ENCODE data around the gene NUP214.
"Not testable (repeated sequence)": the region's sequence is repeated elsewhere in the genome, so short reads cannot be mapped to it uniquely, and the experiment has no call there.

Gene NUP214

GRCh38 chr9:131096269-131097125 is 28.9 kb upstream of the NUP214 start, which contains the start of gene AIF1L:
Gene AIF1L (plus strand): TSS chr9:131096531. CDS start chr9:131096630, 99 bp downstream.
- no peak for DNase-seq (ENCODE audit: low read depth)

DNA sequence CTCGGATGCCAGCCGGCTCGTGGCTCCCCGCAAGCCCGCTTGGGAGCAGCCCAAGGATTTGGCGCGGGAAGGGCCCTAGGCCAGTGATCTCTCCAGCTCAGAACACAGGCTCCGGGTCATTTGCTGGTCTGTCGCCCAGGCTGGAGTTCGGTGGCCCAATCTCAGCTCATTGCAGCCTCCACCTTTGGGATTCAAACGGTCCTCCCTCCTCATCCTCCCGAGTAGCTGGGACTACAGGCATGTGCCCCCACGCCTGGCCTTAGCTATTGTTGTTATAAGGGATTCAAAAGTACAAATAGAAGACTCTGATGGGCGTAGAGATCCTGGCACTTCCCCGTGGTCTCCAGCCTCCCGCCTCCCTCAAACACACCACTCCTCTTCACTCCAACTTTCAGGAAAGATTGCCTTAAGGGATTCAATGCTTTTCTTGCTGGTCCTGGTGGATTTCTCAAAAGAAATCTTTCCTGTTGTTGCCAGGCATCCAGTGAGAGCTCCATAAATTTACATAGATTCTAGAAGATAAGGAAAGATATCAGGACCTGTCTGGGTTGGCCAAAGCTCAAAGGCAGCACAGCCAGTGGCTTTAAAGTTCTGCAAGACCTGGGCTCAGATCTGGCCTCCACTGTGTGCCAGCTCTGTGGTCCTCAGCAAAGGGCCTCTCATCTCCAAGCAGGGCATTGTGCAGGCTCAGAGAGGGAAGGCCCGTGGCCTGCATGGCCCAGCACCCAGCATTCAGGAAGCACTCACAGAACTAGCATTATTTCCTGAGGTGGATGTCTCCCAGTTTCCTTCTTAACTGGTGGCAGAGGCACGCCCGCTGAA is 28.0 kb upstream of the NUP214 start:
- no peak for DNase-seq (ENCODE audit: low read depth)

DNA sequence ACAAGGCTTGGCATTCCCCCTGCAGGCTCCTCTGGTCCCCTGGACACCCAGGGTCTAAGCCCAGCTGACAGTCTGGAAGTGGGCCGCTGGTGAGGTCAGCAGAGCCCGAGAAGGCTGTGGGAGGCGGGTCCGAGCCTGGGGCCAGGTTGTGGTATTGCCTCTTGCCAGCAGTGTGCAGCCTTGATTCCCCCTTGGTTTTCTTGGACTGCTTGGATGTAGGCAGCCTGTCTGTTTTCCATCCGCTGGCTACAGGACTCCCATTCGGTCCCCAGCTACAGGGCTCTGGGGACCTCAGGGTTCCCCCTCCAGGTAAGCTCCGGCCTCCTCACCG is 27.5 kb upstream of the NUP214 start:
- no peak for DNase-seq (ENCODE audit: low read depth)

DNA sequence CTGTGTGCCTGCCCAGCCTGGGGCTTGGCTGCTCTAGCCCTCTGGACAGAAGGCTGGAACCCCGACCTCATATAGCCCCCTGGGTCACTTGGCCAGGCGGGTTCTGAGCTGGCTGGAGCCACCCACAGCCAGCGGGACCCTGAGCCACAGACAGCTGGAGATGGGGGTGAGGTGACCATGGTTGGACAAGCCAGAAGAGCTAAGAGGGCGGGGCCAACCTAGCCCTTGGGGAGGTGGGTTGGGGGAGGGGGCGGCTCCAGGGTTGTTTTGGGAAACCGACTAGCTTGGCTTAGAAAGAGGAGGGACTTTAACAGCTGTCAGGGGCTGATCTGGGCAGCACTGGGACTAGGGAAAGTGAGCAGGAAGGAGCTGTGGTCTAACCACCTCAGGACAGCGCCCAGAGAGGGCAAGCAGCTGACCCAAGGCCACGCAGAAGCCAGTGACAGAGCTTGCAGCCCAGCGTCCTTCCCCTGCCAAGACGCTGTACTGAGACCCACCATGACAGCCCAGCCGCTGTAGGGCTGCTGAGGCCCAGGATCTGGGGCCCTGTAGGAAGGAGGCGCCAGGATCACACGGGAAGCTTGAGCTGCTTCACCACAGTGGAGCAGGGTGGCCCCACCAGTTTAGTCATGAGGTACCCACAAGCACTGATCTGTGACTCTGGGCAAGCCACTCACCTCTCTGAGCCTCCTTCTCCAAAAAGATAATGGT is 26.8 kb upstream of the NUP214 start:
- no peak for DNase-seq (ENCODE audit: low read depth)

DNA sequence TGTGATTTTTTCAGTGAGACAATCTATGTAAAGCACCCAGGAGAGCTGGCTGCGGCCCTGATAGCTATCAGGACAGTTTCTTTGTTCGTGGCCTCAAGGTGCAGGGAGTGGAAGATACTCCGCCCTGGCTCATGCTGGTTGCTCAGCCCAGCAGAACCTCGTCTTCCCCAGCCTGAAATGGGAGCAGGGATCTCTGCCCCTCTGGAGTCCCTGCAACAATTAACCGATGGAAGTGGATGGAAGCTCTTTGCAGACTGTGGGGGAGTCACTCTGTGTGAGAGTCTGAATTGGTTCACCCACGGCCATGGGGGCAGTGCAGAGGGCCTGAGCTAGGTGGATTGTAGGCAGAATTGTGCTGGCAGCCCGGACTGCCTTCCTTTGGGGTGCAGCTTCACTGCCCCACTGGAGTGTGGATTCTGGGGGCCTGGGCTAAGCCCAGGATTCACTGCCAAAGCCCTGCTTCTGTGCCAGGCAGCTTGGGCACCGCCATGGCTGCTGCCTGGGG is 26.2 kb upstream of the NUP214 start:
- DNase-seq (ENCODE audit: low read depth), result no peak

DNA sequence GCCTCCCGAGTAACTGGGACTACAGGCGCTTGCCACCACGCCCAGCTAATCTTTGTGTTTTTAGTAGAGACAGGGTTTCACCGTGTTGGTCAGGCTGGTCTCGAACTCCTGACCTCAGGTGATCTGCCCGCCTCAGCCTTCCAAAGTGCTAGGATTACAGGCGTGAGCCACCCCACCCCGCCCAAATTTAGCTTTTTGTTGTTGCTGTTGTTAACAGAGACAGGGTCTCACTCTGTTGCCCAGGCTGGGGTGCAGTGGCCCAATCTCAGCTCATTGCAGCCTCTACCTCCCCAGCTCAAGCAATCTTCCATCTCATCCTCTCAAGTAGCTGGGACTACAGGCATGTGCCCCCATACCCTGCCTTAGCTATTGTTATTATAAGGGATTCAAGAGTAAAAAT is 25.5 kb upstream of the NUP214 start:
- not testable (repeated sequence) for DNase-seq (ENCODE audit: low read depth)

DNA sequence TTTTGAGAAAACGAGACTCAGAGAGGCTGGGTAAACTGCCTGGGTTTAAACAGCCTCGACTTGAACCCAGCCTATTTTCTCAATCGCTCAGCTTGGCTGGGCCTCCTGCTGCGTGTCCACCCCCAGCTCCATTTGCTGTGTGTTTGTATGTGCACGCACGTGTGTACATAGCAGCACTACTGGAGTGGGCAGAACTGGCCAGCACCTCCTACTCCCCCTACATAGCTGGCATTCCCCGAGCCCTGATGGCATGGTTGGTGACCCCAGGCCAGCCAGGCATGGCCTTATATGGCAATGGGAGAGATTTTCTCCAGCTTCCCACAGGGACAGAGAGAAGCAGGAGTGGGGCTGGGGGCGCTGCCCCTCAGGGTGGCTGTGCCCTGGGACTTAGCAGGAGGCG is 24.9 kb upstream of the NUP214 start:
- peak; percentile 24 for DNase-seq (ENCODE audit: low read depth)

DNA sequence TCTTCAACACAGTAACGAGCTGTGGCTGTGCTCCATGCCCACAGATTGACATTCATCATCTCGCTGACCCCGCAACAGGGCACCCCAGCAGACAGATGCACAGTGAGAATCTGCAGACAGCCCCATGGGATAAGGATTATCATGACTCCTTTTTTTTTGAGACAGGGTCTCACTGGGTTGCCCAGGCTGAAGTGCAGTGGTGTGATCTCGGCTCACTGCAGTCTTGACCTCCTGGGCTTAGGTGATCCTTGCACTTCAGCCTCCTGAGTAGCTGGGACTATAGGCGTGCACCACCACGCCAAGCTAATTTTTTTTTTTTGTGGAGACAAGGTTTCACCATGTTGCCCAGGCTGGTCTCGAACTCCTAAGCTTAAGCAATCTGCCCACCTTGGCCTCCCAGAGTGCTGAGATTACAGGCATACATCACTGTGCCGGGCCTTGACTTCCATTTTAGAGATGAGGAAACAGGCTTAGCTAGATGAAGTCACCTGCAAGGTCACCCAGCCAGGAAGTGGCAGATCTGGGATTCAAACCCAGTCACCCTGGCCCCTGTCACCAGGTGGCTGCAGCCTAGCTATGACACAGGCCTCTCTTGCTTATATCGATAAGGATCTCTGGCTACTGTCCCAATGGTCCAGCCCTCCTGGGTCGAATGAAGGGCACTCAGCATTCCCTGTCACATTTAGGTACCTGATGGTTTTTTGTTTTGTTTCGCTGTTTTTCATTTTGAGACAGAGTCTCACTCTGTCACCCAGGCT is 24.0 kb upstream of the NUP214 start:
- DNase-seq (ENCODE audit: low read depth), result no peak

GRCh38 chr9:131103024-131103423 is 22.4 kb upstream of the NUP214 start:
- no peak for DNase-seq (ENCODE audit: low read depth)

DNA sequence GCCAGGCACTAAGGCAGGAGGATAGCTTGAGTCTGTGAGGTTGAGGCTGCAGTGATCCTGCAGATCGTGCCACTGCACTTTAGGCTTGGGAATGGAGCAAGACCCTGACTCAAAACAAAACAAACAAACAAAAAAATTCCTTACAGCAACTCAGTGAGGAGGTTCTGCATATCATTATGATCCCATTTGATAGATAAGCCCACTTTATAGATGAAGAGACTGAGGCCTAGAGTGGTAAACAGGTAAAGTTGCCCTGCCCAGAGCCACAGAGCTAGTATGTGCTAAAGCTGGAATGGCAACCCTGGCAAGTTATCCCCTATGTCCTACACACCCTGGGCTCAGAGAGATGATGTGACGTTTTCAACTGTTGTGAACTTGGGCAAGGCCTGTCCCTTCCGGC is 21.9 kb upstream of the NUP214 start:
- DNase-seq (ENCODE audit: low read depth), result no peak

- DNase-seq (ENCODE audit: low read depth), result no peak
These were observed 21.2 kb upstream of the NUP214 start for GRCh38 chr9:131104016-131104740.

DNA sequence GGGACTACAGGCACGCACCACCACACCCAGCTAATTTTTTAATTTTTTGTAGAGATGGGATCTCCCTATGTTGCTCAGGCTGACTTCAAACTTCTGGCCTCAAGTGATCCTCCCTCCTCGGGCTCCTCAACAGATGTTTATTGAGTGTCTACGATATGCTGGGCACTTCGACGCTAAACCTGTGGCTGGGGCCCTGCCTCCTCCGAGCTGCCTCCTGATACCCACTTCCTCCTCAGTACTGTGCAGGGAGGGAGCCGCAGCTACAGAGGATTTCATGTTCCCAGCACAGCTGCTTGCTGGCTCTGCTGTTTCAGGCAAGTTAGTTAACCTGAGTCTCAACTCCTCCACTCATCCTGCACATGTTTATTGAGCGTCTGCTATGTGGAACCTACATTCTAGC is 19.4 kb upstream of the NUP214 start:
- no peak for DNase-seq (ENCODE audit: low read depth)

GRCh38 chr9:131107760-131108159 is 17.6 kb upstream of the NUP214 start:
- no peak for DNase-seq (ENCODE audit: low read depth)

DNA sequence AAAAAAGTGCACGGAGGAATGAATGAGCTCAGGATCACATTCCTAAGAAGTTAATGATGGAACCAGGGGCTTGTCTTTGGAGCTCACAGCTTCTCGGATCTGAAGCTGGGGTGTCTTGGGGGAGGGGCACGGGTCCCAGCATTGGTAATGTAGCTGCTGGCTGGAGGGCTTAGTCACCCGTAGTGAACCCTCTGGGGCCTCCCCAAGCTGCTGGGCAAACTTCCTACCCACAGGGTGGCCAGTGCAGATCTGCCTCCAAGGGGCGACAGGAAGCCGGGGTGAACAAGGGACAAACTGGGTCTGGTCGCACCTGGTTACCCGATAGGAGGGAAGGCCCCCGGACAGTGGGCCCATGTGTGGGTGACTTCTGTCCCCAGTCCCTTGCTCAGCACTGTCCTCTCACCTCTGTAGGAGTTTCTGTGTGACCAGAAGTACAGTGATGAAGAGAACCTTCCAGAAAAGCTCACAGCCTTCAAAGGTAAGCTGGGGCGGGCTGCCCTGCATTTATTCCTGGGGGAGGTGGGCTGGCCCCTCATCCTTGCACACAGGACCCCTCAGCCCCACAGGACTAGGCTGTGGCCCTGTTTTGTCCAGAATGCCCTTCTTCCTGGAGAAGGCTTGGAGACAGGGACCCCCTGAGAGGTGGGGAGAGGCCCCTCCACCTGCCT is 14.1 kb upstream of the NUP214 start:
- DNase-seq (ENCODE audit: low read depth), result no peak

GRCh38 chr9:131111854-131112311 is 13.5 kb upstream of the NUP214 start:
- DNase-seq (ENCODE audit: low read depth), result no peak

DNA sequence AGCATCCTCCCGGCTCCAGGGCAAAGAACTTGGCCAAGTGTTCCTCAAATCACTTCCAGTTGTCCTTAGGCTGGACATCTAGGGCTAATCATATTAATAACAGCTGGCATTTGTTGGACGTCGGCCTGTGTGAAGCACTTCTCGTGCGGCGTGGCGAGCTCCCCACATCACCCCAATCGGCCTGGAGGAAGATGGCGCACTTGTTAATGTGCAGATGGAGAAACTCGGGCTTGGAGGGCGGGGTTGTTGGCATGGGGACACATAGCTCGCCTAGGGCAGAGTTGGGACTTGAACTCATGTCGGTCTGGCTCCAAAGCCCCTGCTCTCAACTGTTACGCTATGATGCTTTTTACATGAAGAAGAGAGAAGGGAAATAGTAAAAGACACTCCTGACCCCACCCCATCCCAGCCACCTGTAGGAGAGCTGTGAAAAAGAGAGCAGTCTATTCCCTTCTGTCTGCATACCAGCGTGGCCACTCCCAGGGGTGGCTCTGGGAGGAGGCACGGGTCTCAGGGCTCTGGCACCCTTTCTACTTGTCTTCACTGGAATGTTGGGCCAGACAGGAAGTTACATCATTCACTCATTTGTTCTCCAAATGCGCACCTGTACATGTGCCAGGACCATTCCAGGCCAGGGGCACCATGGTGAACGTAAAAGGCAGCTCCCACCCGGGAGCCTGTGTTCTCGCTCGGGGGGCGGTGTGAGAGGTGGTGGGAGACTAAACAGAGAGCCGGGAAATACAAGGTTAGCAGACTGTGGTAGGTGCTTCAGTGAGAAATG is 12.8 kb upstream of the NUP214 start:
- no peak for DNase-seq (ENCODE audit: low read depth)

- no peak for DNase-seq (ENCODE audit: low read depth)
These were observed 11.7 kb upstream of the NUP214 start for GRCh38 chr9:131113655-131114054.

DNA sequence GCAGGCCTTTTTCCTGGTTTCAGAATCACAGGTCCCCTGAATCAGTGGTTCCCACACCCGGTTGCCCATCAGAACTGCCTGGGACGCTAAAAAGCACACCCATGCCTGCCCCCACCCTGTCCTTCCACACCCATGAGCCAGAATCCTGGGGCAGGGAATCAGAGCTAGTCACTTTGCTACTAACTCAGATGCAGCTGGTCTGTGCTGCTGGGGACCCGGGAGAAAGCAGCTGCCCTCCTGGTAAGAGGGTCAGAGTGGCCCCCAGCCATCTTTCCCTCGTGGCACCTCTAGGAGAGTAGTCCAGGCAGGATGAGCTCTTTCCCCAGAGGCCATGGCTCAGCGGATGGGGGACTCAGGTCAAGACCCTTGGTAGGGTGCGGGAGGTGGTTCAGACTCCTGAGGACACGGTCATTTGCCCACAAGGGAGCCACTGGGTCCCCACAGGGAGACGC is 11.3 kb upstream of the NUP214 start:
- no peak for DNase-seq (ENCODE audit: low read depth)

- DNase-seq (ENCODE audit: low read depth), result not testable (repeated sequence)
These were observed 10.0 kb upstream of the NUP214 start for GRCh38 chr9:131115360-131115742.
